ENCODE measurements around the gene ALDH1L2. TPM values are rescaled to one million over a fixed set of nuclear protein-coding genes. Genes with fewer than 3 reads are reported as not detected.
A peak's percentile ranks its signal among the peaks of the same experiment; 100 is the strongest.

The ALDH1L2 gene
- total RNA-seq, 1 donor from 2014 or later = 158 TPM

DNA sequence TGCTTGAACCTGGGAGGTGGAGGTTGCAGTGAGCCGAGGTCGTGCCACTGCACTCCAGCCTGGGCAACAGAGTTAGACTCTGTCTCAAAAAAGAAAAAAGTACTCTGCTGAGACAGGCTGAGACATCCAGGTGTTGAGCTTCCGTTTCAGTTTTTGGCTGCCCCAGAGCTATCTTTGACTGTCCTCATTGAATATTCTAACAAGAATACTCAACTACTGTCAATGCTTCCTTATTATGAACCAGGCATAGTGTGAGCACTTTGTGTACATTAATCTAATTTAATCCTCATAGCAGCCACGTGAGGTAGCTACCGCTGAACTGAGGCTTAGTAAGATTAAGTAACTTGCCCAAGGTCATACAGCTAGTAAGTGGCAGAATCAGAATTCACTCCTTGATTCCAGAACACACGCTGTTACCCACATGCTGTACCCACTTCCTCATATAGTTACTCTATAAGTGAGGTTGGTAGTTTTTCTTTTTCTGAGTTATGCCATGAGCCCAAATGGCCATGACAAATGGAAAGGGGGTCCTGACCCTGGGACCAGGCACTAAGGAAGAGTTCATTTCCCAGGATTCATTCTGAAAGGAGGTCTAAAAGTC lies 11.3 kb downstream of the ALDH1L2 start:
- Mint-ChIP-seq H3K27me3 (ENCODE audit: low read depth) (no peaks in the 10 kb centered on the region), H3K4me3 (ENCODE audit: unreplicated experiment) (no peak overlapping the region), H3K27ac (ENCODE audit: unreplicated experiment) (no peak overlapping the region), H3K9me3 (ENCODE audit: low read depth) (no peaks in the 10 kb centered on the region), H3K4me1 (ENCODE audit: low read depth) (peaks cover 31% of the 10 kb centered on the region), H3K36me3 (ENCODE audit: low read depth) (peaks cover 27% of the 10 kb centered on the region)
- no peak for DNase-seq (ENCODE audit: low spot score)
- TF ChIP-seq, protein P1, sequence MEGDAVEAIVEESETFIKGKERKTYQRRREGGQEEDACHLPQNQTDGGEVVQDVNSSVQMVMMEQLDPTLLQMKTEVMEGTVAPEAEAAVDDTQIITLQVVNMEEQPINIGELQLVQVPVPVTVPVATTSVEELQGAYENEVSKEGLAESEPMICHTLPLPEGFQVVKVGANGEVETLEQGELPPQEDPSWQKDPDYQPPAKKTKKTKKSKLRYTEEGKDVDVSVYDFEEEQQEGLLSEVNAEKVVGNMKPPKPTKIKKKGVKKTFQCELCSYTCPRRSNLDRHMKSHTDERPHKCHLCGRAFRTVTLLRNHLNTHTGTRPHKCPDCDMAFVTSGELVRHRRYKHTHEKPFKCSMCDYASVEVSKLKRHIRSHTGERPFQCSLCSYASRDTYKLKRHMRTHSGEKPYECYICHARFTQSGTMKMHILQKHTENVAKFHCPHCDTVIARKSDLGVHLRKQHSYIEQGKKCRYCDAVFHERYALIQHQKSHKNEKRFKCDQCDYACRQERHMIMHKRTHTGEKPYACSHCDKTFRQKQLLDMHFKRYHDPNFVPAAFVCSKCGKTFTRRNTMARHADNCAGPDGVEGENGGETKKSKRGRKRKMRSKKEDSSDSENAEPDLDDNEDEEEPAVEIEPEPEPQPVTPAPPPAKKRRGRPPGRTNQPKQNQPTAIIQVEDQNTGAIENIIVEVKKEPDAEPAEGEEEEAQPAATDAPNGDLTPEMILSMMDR (IDR thresholded peaks at IDR 0.05) = no peak

DNA sequence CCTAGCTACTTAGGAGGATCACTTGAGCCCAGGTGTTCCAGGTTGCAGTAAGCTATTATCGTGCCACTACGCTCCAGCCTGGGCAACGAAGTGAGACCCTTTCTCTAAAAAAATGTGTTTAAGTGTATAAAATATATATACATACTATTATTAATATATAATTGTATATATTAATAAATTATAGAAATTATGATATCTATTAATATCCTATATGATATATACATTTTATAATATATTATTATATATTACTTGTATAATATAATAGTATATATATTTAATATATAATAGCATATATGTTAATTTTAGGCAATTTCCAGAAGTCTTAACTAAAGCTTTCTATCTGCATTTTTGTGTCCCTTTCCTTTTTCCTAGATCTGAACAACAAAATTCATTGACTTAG lies 12.3 kb downstream of the ALDH1L2 start:
- Mint-ChIP-seq H3K27ac (ENCODE audit: unreplicated experiment) (no peak overlapping the region), H3K4me1 (ENCODE audit: low read depth) (peaks cover 27% of the 10 kb centered on the region), H3K4me3 (ENCODE audit: unreplicated experiment) (no peak overlapping the region), H3K9me3 (ENCODE audit: low read depth) (no peaks in the 10 kb centered on the region), H3K36me3 (ENCODE audit: low read depth) (peaks cover 33% of the 10 kb centered on the region), H3K27me3 (ENCODE audit: low read depth) (no peaks in the 10 kb centered on the region)
- TF ChIP-seq, protein P1 (IDR thresholded peaks at IDR 0.05) = no peak
- DNase-seq (ENCODE audit: low spot score) = no peak

DNA sequence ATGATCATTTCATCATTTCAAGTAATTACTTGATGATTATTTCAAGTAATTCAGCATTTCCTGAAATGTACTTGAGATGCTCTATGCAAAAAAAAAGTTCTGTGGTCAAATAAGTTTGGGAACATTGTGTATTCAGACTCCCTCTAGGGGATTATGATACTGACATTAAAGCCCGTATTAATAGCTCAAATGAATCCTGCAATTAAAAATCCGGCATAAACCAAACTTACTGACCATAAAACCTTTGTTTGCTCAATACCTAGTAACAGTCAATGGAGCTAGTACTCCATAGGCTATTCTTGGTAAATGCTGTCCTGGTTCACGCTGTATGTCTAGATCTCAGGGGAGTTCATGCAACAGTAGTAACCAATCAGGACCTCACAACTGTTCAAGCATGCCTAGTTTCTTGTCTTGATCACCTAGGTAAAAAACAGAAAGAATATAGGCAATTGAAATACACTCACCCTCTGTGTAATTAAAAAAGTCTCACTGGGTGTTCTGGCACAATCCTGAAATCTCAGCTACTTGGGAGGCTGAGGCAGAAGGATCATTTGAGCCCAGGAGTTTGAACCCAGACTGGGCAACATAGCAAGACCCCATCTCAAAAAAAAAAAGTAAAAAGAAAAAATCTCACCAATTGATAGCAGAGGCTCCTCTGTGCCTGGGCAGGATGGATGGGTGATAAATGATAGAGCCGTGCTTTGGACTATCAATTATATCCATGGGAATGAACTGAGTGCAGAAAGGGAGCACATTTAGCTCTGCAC lies 14.1 kb downstream of the ALDH1L2 start:
- Mint-ChIP-seq H3K27ac (ENCODE audit: unreplicated experiment) (no peak overlapping the region), H3K27me3 (ENCODE audit: low read depth) (no peaks in the 10 kb centered on the region), H3K4me3 (ENCODE audit: unreplicated experiment) (no peak overlapping the region), H3K9me3 (ENCODE audit: low read depth) (no peaks in the 10 kb centered on the region), H3K36me3 (ENCODE audit: low read depth) (peaks cover 50% of the 10 kb centered on the region), H3K4me1 (ENCODE audit: low read depth) (peaks cover 16% of the 10 kb centered on the region)
- TF ChIP-seq, protein P1 (IDR thresholded peaks at IDR 0.05) = no peak
- DNase-seq (ENCODE audit: low spot score) = no peak

DNA sequence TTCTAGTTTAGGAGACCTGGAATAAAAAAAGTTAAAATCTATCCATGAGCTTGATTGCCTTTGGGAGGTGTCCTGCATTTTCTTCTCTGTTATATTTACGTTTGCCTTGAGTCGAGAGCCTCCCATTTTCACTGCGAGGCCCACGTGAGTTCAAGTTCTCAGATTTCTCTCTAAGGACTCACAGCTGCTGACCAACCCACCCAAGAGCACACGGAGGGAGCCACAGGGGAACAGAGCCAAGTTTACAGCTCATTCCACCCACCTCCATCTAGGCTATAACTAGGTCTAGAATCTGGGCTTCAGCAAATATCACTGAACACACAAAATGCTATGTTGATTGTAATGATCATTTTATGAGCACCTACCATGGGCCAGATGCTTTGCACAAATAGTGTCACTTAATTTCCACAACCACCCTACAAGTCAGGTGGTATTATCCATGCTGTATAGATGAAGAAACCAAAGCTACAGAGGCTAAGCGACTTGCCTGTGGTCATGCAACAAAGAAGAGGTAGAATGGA lies 16.7 kb downstream of the ALDH1L2 start:
- peak overlapping the region; percentile 53 for H3K27ac Mint-ChIP-seq (ENCODE audit: unreplicated experiment)

DNA sequence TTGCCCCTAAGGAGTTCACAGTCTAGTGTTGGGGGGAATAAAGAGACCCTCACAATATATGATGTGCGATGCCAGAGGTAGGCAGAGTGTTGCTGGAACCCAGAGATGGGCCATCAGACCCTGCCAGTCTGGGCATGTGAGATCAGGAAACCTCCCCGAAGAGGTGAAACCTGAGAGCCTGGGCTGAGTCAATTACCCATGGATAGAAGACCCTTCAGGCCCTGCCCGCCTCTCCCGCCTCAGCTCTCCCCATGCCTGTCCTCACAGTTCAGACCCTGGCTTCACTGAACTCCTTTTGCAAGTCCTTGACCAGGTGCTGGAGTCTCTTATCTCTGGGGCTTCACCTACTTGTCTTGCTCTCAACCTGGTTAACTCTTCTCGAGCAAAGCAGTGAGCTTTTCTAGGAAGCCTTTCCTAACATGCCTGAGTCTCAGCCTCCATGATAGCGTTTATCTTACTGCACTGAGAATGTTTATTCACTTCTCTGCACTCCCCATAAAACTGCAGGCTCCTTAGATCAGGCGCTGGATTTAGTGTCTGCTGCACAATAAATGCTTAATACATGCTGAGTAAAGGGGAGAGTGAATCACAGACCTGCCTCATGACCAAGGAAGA lies 19.6 kb downstream of the ALDH1L2 start:
- peaks cover 70% of the 10 kb centered on the region for H3K36me3 Mint-ChIP-seq (ENCODE audit: low read depth)
- TF ChIP-seq, protein P1 (IDR thresholded peaks at IDR 0.05) = no peak
- no peaks in the 10 kb centered on the region for H3K27me3 Mint-ChIP-seq (ENCODE audit: low read depth)
- peaks cover 6% of the 10 kb centered on the region for H3K4me1 Mint-ChIP-seq (ENCODE audit: low read depth)
- no peaks in the 10 kb centered on the region for H3K9me3 Mint-ChIP-seq (ENCODE audit: low read depth)
- H3K27ac Mint-ChIP-seq (ENCODE audit: unreplicated experiment) = peak overlapping the region; percentile 55
- DNase-seq (ENCODE audit: low spot score) = no peak
- no peak overlapping the region for H3K4me3 Mint-ChIP-seq (ENCODE audit: unreplicated experiment)

More for the DNA sequence above, 16.7 kb downstream of the ALDH1L2 start:
- H3K27me3 Mint-ChIP-seq (ENCODE audit: low read depth) = no peaks in the 10 kb centered on the region
- peaks cover 62% of the 10 kb centered on the region for H3K36me3 Mint-ChIP-seq (ENCODE audit: low read depth)
- no peak overlapping the region for H3K4me3 Mint-ChIP-seq (ENCODE audit: unreplicated experiment)
- H3K9me3 Mint-ChIP-seq (ENCODE audit: low read depth) = no peaks in the 10 kb centered on the region
- H3K4me1 Mint-ChIP-seq (ENCODE audit: low read depth) = peaks cover 10% of the 10 kb centered on the region
- TF ChIP-seq, protein P1 (IDR thresholded peaks at IDR 0.05) = no peak
- DNase-seq (ENCODE audit: low spot score) = no peak
